HUES48 (cell line): ENCODE measurements around the gene MLN.

Source experiments
- H3K27ac ChIP-seq: one replicate; pipeline ENCODE4 v1.7.0; 2013; ENCODE audit warnings: low read depth, low read length, inconsistent platforms
- H3K27me3 ChIP-seq: 2 replicates; pipeline ENCODE4 v1.6.1; 2013; ENCODE audit warnings: mild to moderate bottlenecking, low read length; ENCODE audit not compliant: control insufficient read depth, insufficient read depth
- H3K36me3 ChIP-seq: 2 replicates; pipeline ENCODE4 v1.6.1; 2013; ENCODE audit warnings: low read length; ENCODE audit not compliant: control insufficient read depth, insufficient read depth
- H3K4me1 ChIP-seq: 2 replicates; pipeline ENCODE4 v1.6.1; 2013; ENCODE audit warnings: mild to moderate bottlenecking, low read length; ENCODE audit not compliant: control insufficient read depth, insufficient read depth
- H3K4me3 ChIP-seq: 2 replicates; pipeline ENCODE4 v1.5.1; 2013; ENCODE audit warnings: mild to moderate bottlenecking, low read depth, low read length
- H3K9ac ChIP-seq: 2 replicates; pipeline ENCODE4 v1.6.1; 2013; ENCODE audit warnings: mild to moderate bottlenecking, low read depth, low read length, moderate library complexity
- H3K9me3 ChIP-seq: 2 replicates; pipeline ENCODE4 v1.6.1; 2013; ENCODE audit warnings: low read length; ENCODE audit not compliant: control insufficient read depth, insufficient read depth

Gene MLN

DNA sequence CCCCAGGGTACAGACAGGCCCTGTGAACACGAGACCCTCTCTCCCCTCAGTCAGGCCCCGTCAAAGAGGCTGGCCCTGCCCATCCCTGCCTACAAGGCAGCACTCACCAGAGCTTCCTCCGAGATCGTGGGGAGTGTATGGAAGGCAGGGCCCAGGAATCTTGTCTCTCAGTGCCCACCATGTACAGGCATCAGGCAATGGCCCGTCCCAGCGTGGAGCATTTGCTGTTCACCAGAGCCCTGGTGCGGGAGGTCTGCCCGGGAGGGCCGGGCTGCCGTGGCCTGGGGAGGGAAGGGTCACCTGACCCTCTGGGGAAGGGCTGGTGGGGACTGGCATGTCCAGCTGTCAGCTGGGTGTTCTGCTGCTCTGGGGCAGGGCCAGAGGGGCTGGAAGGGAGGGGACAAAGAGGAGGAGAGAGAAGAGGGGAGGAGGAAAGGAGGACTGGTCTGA, 57.1 kb downstream of the MLN start, which contains the start of gene IP6K3:
Gene IP6K3 (minus strand): TSS at position 255 of the 450 bp plus-strand sequence. CDS start 11,429 bp downstream, outside the sequence.
- Histone ChIP-seq H3K4me1 (peaks cover 25% of the 10 kb centered on the region), H3K27ac (no peak within 1 kb of the TSS), H3K4me3 (no peak within 1 kb of the TSS), H3K27me3 (no peaks in the 10 kb centered on the region; the same call in 1 of the 2 replicates), H3K36me3 (no peaks in the 10 kb centered on the region), H3K9me3 (no peaks in the 10 kb centered on the region), H3K9ac (no peak within 1 kb of the TSS)

DNA sequence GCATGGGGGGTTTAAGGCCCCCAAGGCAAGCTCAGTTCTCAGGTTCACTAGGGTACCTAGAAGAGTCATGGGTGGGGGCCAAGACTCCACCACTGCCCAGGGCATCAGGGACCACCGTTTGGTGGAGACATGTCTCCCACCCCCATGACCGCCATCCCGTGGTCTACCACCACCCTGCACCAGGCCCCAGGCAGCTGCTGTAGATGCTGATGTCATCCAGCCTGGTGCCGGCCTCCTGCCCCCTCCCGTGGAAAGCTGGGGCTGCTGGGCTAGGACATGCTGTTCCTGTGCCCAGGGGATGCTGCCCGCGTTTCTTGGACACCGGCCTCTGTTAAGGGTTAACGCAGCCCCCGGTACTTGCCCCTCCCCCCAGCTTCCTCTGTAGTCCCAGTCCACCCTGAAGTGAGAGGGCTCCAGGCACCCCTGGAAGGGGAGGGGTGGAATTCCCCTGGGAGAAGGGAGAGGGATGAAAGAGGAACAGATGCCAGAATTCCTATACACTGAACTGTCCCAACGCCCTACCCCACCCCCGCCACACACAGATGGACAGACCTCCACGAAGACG, 57.7 kb downstream of the MLN start:
- Histone ChIP-seq H3K4me3 (no peak overlapping the region), H3K9ac (no peak overlapping the region), H3K4me1 (peaks cover 25% of the 10 kb centered on the region), H3K27ac (no peak overlapping the region), H3K27me3 (no peaks in the 10 kb centered on the region; the same call in 1 of the 2 replicates), H3K9me3 (no peaks in the 10 kb centered on the region), H3K36me3 (no peaks in the 10 kb centered on the region)

DNA sequence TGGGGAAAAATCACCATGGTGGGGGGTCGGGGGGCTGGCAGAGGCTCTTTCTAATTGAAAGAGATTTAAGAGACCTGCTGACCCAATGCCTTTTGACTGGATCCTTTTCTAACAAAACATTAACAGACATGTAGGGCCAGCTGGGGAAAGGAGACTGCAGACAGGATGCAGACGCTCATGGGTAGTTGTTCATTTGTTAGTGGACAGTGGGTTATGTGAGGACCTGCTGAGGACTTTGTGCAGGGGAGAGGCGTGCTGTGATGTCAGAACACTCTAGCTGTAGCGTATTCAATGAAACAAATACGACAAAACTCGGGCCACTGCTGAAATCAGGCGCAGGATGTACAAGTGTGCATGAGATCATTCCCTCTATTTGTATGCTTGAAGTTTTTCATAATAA, 58.3 kb downstream of the MLN start:
- Histone ChIP-seq H3K4me1 (peaks cover 25% of the 10 kb centered on the region), H3K9ac (no peak overlapping the region), H3K27me3 (no peaks in the 10 kb centered on the region; the same call in 1 of the 2 replicates), H3K36me3 (no peaks in the 10 kb centered on the region), H3K27ac (peak overlapping the region; percentile 24), H3K9me3 (no peaks in the 10 kb centered on the region), H3K4me3 (no peak overlapping the region)

DNA sequence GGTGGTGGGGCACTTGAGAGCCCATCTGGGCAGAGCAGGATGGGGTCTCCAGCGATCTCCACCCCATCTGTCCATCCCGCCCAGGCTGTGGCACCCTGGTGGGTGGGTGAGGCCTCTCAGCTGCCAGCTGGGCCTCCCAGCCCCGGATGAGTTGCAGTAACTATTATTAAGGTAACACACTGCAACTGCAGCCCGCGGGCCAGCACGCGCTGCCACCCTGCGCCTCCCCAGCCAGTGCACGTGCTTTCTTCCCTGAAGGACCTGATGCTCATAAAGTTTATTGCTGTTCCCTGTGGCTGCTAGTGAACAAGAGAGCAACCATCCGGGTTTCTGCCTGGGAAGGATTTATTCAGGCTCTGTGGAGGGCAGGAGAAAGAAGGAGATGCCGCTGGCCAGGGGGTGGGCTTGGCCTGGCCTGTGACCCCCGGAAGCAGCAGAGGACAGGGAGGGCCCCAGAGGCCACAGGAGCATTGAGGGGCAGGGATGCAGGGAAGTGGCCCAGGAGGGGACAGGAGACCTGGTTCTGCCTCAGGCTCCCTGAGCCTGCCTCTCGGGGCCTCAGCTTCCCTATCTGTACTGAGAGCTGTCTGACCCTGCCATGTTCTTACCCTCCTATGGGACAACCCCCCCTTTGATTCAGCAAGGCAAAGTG, 58.8 kb downstream of the MLN start:
- H3K9ac ChIP-seq = no peak overlapping the region
- H3K36me3 ChIP-seq = no peaks in the 10 kb centered on the region
- no peaks in the 10 kb centered on the region for H3K9me3 ChIP-seq
- peak overlapping the region; percentile 24 for H3K27ac ChIP-seq
- H3K27me3 ChIP-seq = no peaks in the 10 kb centered on the region; the same call in 1 of the 2 replicates
- peaks cover 25% of the 10 kb centered on the region for H3K4me1 ChIP-seq
- H3K4me3 ChIP-seq = no peak overlapping the region
